GM23338 (cell line): ENCODE measurements around the gene AWAT1. TPM values are rescaled to one million over a fixed set of nuclear protein-coding genes. Genes with fewer than 3 reads are reported as not detected.

Experiments used
- ATAC-seq: fragments of 200-7000 bp; cut with Tn5 transposase; 3 replicates; pipeline ENCODE4 v1.9.1; 2020
- DNase-seq: peaks from one replicate; pipeline ENCODE4 v3.0.0-alpha.2; 2015; ENCODE audit warnings: low spot score
- H2AFZ ChIP-seq: fragments of 200-600 bp; sonication (generic); 2 replicates; pipeline ENCODE4 v1.8.0; 2016; ENCODE audit warnings: antibody characterized with exemption, mild to moderate bottlenecking, moderate library complexity
- H3F3A ChIP-seq: fragments of 200-600 bp; sonication (generic); replicated peaks from 2 replicates; pipeline ENCODE4 v1.8.0; 2017; ENCODE audit warnings: antibody characterized with exemption, mixed run types, low read depth
- H3K27ac ChIP-seq: fragments of 200-600 bp; sonication (generic); 2 replicates; pipeline ENCODE4 v1.6.1; 2016; ENCODE audit warnings: low read depth
- H3K27me3 ChIP-seq: fragments of 200-600 bp; sonication (generic); 2 replicates; pipeline ENCODE4 v1.8.0; 2016; ENCODE audit warnings: mild to moderate bottlenecking, mixed run types, moderate library complexity; ENCODE audit not compliant: insufficient read depth
- H3K36me3 ChIP-seq: fragments of 200-600 bp; sonication (generic); 2 replicates; pipeline ENCODE4 v1.8.0; 2016; ENCODE audit warnings: mild to moderate bottlenecking; ENCODE audit not compliant: insufficient read depth
- H3K4me1 ChIP-seq: fragments of 200-600 bp; sonication (generic); 2 replicates; pipeline ENCODE4 v1.8.0; 2016; ENCODE audit warnings: mild to moderate bottlenecking, moderate library complexity; ENCODE audit not compliant: insufficient read depth
- H3K4me2 ChIP-seq: fragments of 200-600 bp; sonication (generic); 2 replicates; pipeline ENCODE4 v1.7.1; 2017; ENCODE audit warnings: mixed run types
- H3K4me3 ChIP-seq: fragments of 200-600 bp; sonication (generic); 2 replicates; pipeline ENCODE4 v1.6.1; 2016; ENCODE audit warnings: mixed run types
- H3K79me2 ChIP-seq: fragments of 200-600 bp; sonication (generic); replicated peaks from 2 replicates; pipeline ENCODE4 v1.8.0; 2017; ENCODE audit warnings: mild to moderate bottlenecking; ENCODE audit not compliant: insufficient read depth
- H3K9me2 ChIP-seq: fragments of 200-600 bp; sonication (generic); 2 replicates; pipeline ENCODE4 v1.8.0; 2017; ENCODE audit not compliant: insufficient read depth
- H4K20me1 ChIP-seq: fragments of 200-600 bp; sonication (generic); replicated peaks from 2 replicates; pipeline ENCODE4 v1.8.0; 2017; ENCODE audit warnings: mild to moderate bottlenecking; ENCODE audit not compliant: insufficient read depth
- H3K27ac Mint-ChIP-seq: 2 replicates; pipeline ENCODE4 v1.8.0; 2020; ENCODE audit warnings: inconsistent platforms, mild to moderate bottlenecking, moderate library complexity, mixed read lengths
- H3K27me3 Mint-ChIP-seq: 3 replicates; pipeline ENCODE4 v1.8.0; 2022; ENCODE audit warnings: low read depth, mild to moderate bottlenecking, moderate library complexity, mixed read lengths, inconsistent platforms; ENCODE audit not compliant: insufficient read depth, poor library complexity
- H3K36me3 Mint-ChIP-seq: 3 replicates; pipeline ENCODE4 v1.8.0; 2021; ENCODE audit warnings: low read depth, mild to moderate bottlenecking, inconsistent platforms, moderate library complexity, mixed read lengths
- H3K4me1 Mint-ChIP-seq: 3 replicates; pipeline ENCODE4 v1.8.0; 2020; ENCODE audit warnings: mild to moderate bottlenecking, inconsistent platforms, mixed read lengths
- H3K4me3 Mint-ChIP-seq: 3 replicates; pipeline ENCODE4 v1.8.0; 2021; ENCODE audit warnings: moderate library complexity, mild to moderate bottlenecking, inconsistent platforms, mixed read lengths
- H3K9me3 Mint-ChIP-seq: 3 replicates; pipeline ENCODE4 v1.8.0; 2020; ENCODE audit warnings: moderate library complexity, mild to moderate bottlenecking, inconsistent platforms, mixed read lengths
- CREB1 ChIP-seq: fragments of 250-450 bp; sonication (Bioruptor Pico); IDR thresholded peaks from 2 replicates; pipeline ENCODE4 v1.5.0; 2020; ENCODE audit warnings: low read depth, mild to moderate bottlenecking, moderate library complexity
- CTCF ChIP-seq, 2 experiments: fragments of 200-600 bp in 1 of 2; sonication (generic) in 1 of 2; conservative IDR thresholded peaks; 2 replicates each; pipeline versions ENCODE4 v1.5.1 to v1.6.1; 2016 to 2017; ENCODE audit warnings: antibody characterized with exemption in 2 of 2, low read depth in 2 of 2, mild to moderate bottlenecking in 2 of 2, moderate library complexity in 1 of 2
- EZH2 ChIP-seq: fragments of 200-600 bp; sonication (generic); IDR thresholded peaks from one replicate; pipeline ENCODE4 v1.8.0; 2017; ENCODE audit warnings: antibody characterized with exemption, mild to moderate bottlenecking, low read depth; ENCODE audit not compliant: unreplicated experiment
- EZH2phosphoT487 ChIP-seq: fragments of 200-600 bp; sonication (generic); IDR thresholded peaks from one replicate; pipeline ENCODE4 v1.8.1; 2018; ENCODE audit warnings: antibody characterized with exemption; ENCODE audit not compliant: unreplicated experiment
- JUNB ChIP-seq: IDR thresholded peaks from one replicate; pipeline ENCODE4 v1.6.1; 2016; ENCODE audit warnings: antibody characterized with exemption; ENCODE audit not compliant: unreplicated experiment
- NANOG ChIP-seq: IDR thresholded peaks from 2 replicates; pipeline ENCODE4 v1.6.1; 2016; ENCODE audit warnings: antibody characterized with exemption, borderline replicate concordance
- POLR2AphosphoS5 ChIP-seq: IDR thresholded peaks from 2 replicates; pipeline ENCODE4 v1.6.1; 2016; ENCODE audit warnings: antibody characterized with exemption, low read depth
- STAT1 ChIP-seq: IDR thresholded peaks from one replicate; pipeline ENCODE4 v1.6.1; 2016; ENCODE audit warnings: antibody characterized with exemption; ENCODE audit not compliant: unreplicated experiment
- ZNF114 ChIP-seq: fragments of 250-450 bp; sonication (Bioruptor Pico); IDR thresholded peaks from 2 replicates; pipeline ENCODE4 v1.5.0; 2020; ENCODE audit warnings: mild to moderate bottlenecking, moderate library complexity
- ZNF331 ChIP-seq: fragments of 250-450 bp; sonication (Bioruptor Pico); IDR thresholded peaks from 2 replicates; pipeline ENCODE4 v1.5.0; 2020; ENCODE audit warnings: low read depth, mild to moderate bottlenecking, moderate library complexity
- polyA plus RNA-seq: library from polyadenylated mRNA; unstranded; fragments of >200 nt; fragmentation: Nextera tagmentation; extraction: Ambion mirVana; gene quantifications from 2 replicates; pipeline ENCODE4 v1.2.1, GENCODE V29; 2016
- total RNA-seq: library from RNA; depleted of rRNA; stranded (reverse); fragments of >200 nt; shearing (Covaris generic); gene quantifications from 2 replicates; pipeline ENCODE4 v1.2.3, GENCODE V29; 2014
- TF ChIP-seq, protein P1 (sequence below): fragments of 250-450 bp; sonication (Bioruptor Pico); IDR thresholded peaks from 2 replicates; pipeline ENCODE4 v1.5.0; 2020; ENCODE audit warnings: mild to moderate bottlenecking, moderate library complexity
- TF ChIP-seq, protein P2 (sequence below): IDR thresholded peaks from 2 replicates; pipeline ENCODE4 v1.6.1; 2016; ENCODE audit warnings: antibody characterized with exemption
- TF ChIP-seq, protein P3 (sequence below): IDR thresholded peaks from one replicate; pipeline ENCODE4 v1.6.1; 2018; ENCODE audit warnings: antibody characterized with exemption; ENCODE audit not compliant: unreplicated experiment

Gene AWAT1
- total and polyA plus RNA-seq, 2 experiments from 2014 or later: not detected

DNA sequence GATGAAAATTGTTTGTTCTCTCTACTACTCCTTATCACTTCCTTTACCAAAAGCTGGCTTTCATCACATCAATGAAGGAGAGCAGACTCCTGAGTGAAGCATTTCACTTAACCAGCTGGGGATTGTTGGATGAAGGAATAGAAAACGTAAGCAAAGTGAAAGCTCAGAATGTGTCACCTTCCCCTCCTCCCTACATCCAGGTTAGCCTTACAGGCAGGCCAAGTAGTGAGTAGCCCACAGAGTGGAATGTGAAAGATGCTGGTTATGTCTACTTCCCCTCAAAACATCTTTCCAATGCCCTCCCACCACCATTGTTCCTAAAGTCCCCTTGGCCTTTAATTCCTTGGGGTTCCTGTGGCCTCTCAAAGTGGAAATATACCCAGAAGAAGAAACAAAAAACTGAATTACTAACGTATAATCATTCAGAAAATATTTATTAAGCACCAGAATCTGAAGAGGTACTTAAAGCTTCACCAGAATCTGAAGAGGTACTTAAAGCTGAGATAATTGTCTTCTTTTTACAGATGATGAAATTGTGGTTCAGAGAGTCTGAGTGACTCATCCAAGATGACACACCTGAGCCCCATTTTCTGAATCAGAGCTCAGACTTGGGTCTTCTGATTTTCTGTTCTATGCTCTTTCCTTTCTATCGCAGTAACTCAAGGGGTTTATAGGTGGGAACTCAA is 19.1 kb downstream of the AWAT1 start:
- peaks cover 2% of the 10 kb centered on the region for H3K27me3 Mint-ChIP-seq
- Histone ChIP-seq H3K36me3 (no peaks in the 10 kb centered on the region), H4K20me1 (no peaks in the 10 kb centered on the region), H3K4me2 (no peak overlapping the region), H3K27ac (no peak overlapping the region), H3K27me3 (no peaks in the 10 kb centered on the region), H3F3A (no peaks in the 10 kb centered on the region), H3K4me3 (no peak overlapping the region), H2AFZ (no peak overlapping the region), H3K4me1 (peaks cover 3% of the 10 kb centered on the region; the same call in 1 of the 2 replicates), H3K79me2 (no peaks in the 10 kb centered on the region), H3K9me2 (0 out of 2 replicates have a peak, but pooled peaks cover 6% of the 10 kb centered on the region)
- H3K4me1 Mint-ChIP-seq: peaks cover 26% of the 10 kb centered on the region
- H3K9me3 Mint-ChIP-seq: no peaks in the 10 kb centered on the region
- no peaks in the 10 kb centered on the region for H3K36me3 Mint-ChIP-seq
- DNase-seq: no peak
- H3K4me3 Mint-ChIP-seq: no peak overlapping the region
- TF ChIP-seq CREB1 (CRISPR knock-in tag): no peak
- TF ChIP-seq, protein P1, sequence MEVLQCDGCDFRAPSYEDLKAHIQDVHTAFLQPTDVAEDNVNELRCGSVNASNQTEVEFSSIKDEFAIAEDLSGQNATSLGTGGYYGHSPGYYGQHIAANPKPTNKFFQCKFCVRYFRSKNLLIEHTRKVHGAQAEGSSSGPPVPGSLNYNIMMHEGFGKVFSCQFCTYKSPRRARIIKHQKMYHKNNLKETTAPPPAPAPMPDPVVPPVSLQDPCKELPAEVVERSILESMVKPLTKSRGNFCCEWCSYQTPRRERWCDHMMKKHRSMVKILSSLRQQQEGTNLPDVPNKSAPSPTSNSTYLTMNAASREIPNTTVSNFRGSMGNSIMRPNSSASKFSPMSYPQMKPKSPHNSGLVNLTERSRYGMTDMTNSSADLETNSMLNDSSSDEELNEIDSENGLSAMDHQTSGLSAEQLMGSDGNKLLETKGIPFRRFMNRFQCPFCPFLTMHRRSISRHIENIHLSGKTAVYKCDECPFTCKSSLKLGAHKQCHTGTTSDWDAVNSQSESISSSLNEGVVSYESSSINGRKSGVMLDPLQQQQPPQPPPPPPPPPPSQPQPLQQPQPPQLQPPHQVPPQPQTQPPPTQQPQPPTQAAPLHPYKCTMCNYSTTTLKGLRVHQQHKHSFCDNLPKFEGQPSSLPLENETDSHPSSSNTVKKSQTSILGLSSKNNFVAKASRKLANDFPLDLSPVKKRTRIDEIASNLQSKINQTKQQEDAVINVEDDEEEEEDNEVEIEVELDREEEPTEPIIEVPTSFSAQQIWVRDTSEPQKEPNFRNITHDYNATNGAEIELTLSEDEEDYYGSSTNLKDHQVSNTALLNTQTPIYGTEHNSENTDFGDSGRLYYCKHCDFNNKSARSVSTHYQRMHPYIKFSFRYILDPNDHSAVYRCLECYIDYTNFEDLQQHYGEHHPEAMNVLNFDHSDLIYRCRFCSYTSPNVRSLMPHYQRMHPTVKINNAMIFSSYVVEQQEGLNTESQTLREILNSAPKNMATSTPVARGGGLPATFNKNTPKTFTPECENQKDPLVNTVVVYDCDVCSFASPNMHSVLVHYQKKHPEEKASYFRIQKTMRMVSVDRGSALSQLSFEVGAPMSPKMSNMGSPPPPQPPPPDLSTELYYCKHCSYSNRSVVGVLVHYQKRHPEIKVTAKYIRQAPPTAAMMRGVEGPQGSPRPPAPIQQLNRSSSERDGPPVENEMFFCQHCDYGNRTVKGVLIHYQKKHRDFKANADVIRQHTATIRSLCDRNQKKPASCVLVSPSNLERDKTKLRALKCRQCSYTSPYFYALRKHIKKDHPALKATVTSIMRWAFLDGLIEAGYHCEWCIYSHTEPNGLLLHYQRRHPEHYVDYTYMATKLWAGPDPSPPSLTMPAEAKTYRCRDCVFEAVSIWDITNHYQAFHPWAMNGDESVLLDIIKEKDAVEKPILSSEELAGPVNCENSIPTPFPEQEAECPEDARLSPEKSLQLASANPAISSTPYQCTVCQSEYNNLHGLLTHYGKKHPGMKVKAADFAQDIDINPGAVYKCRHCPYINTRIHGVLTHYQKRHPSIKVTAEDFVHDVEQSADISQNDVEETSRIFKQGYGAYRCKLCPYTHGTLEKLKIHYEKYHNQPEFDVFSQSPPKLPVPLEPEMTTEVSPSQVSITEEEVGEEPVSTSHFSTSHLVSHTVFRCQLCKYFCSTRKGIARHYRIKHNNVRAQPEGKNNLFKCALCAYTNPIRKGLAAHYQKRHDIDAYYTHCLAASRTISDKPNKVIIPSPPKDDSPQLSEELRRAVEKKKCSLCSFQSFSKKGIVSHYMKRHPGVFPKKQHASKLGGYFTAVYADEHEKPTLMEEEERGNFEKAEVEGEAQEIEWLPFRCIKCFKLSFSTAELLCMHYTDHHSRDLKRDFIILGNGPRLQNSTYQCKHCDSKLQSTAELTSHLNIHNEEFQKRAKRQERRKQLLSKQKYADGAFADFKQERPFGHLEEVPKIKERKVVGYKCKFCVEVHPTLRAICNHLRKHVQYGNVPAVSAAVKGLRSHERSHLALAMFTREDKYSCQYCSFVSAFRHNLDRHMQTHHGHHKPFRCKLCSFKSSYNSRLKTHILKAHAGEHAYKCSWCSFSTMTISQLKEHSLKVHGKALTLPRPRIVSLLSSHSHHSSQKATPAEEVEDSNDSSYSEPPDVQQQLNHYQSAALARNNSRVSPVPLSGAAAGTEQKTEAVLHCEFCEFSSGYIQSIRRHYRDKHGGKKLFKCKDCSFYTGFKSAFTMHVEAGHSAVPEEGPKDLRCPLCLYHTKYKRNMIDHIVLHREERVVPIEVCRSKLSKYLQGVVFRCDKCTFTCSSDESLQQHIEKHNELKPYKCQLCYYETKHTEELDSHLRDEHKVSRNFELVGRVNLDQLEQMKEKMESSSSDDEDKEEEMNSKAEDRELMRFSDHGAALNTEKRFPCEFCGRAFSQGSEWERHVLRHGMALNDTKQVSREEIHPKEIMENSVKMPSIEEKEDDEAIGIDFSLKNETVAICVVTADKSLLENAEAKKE (CRISPR knock-in tag): no peak
- TF ChIP-seq, protein P2, sequence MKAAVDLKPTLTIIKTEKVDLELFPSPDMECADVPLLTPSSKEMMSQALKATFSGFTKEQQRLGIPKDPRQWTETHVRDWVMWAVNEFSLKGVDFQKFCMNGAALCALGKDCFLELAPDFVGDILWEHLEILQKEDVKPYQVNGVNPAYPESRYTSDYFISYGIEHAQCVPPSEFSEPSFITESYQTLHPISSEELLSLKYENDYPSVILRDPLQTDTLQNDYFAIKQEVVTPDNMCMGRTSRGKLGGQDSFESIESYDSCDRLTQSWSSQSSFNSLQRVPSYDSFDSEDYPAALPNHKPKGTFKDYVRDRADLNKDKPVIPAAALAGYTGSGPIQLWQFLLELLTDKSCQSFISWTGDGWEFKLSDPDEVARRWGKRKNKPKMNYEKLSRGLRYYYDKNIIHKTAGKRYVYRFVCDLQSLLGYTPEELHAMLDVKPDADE: no peak
- no peak for TF ChIP-seq CTCF (conservative IDR thresholded peaks at IDR 0.05; ENCODE audit: low read depth in 2 of 2)
- no peak for TF ChIP-seq EZH2phosphoT487
- TF ChIP-seq EZH2: no peak
- TF ChIP-seq, protein P3, sequence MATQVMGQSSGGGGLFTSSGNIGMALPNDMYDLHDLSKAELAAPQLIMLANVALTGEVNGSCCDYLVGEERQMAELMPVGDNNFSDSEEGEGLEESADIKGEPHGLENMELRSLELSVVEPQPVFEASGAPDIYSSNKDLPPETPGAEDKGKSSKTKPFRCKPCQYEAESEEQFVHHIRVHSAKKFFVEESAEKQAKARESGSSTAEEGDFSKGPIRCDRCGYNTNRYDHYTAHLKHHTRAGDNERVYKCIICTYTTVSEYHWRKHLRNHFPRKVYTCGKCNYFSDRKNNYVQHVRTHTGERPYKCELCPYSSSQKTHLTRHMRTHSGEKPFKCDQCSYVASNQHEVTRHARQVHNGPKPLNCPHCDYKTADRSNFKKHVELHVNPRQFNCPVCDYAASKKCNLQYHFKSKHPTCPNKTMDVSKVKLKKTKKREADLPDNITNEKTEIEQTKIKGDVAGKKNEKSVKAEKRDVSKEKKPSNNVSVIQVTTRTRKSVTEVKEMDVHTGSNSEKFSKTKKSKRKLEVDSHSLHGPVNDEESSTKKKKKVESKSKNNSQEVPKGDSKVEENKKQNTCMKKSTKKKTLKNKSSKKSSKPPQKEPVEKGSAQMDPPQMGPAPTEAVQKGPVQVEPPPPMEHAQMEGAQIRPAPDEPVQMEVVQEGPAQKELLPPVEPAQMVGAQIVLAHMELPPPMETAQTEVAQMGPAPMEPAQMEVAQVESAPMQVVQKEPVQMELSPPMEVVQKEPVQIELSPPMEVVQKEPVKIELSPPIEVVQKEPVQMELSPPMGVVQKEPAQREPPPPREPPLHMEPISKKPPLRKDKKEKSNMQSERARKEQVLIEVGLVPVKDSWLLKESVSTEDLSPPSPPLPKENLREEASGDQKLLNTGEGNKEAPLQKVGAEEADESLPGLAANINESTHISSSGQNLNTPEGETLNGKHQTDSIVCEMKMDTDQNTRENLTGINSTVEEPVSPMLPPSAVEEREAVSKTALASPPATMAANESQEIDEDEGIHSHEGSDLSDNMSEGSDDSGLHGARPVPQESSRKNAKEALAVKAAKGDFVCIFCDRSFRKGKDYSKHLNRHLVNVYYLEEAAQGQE: no peak
- no peak for TF ChIP-seq ZNF114 (CRISPR knock-in tag)
- TF ChIP-seq STAT1: no peak
- TF ChIP-seq NANOG: no peak
- TF ChIP-seq JUNB: no peak
- no peak for TF ChIP-seq POLR2AphosphoS5
- no peak for TF ChIP-seq ZNF331 (CRISPR knock-in tag)
- no peak for ATAC-seq
- no peak overlapping the region for H3K27ac Mint-ChIP-seq
